ENCODE measurements around the gene PLET1.

The PLET1 gene

GRCh38 chr11:112260490-112260889 is at the start of gene PLET1:
PLET1 (minus strand) TSS chr11:112260860; CDS start chr11:112260589, 271 bp downstream.
- DNase-seq (ENCODE audit: low read depth in 2 of 2) = no peak

- no peak for DNase-seq (ENCODE audit: low read depth in 2 of 2)
These were observed 49.8 kb upstream of the PLET1 start for GRCh38 chr11:112310419-112310818.

- no peak for DNase-seq (ENCODE audit: low read depth in 2 of 2)
These were observed 48.0 kb upstream of the PLET1 start for GRCh38 chr11:112308651-112309050.

- DNase-seq (ENCODE audit: low read depth in 2 of 2) = no peak
These were observed 47.0 kb upstream of the PLET1 start for GRCh38 chr11:112307616-112308015.

GRCh38 chr11:112306230-112306629 is 45.6 kb upstream of the PLET1 start:
- no peak for DNase-seq (ENCODE audit: low read depth in 2 of 2)

- DNase-seq (ENCODE audit: low read depth in 2 of 2) = no peak
These were observed 44.3 kb upstream of the PLET1 start for GRCh38 chr11:112304914-112305313.

- no peak for DNase-seq (ENCODE audit: low read depth in 2 of 2)
These were observed 43.0 kb upstream of the PLET1 start for GRCh38 chr11:112303616-112304015.

GRCh38 chr11:112302226-112302868 is 41.7 kb upstream of the PLET1 start:
- no peak for DNase-seq (ENCODE audit: low read depth in 2 of 2)

GRCh38 chr11:112300094-112300786 is 39.6 kb upstream of the PLET1 start:
- DNase-seq (ENCODE audit: low read depth in 2 of 2) = no peak

- no peak for DNase-seq (ENCODE audit: low read depth in 2 of 2)
These were observed 37.9 kb upstream of the PLET1 start for GRCh38 chr11:112298535-112298934.

GRCh38 chr11:112297248-112297866 is 36.7 kb upstream of the PLET1 start:
- peak in 1 of 2 donors; percentile 12 for DNase-seq (ENCODE audit: low read depth in 2 of 2)

- no peak for DNase-seq (ENCODE audit: low read depth in 2 of 2)
These were observed 35.4 kb upstream of the PLET1 start for GRCh38 chr11:112296044-112296443.

GRCh38 chr11:112294688-112295340 is 34.2 kb upstream of the PLET1 start:
- no peak for DNase-seq (ENCODE audit: low read depth in 2 of 2)

GRCh38 chr11:112293614-112294013 is 33.0 kb upstream of the PLET1 start:
- no peak for DNase-seq (ENCODE audit: low read depth in 2 of 2)

GRCh38 chr11:112292785-112293407 is 32.2 kb upstream of the PLET1 start:
- no peak for DNase-seq (ENCODE audit: low read depth in 2 of 2)

- no peak for DNase-seq (ENCODE audit: low read depth in 2 of 2)
These were observed 31.5 kb upstream of the PLET1 start for GRCh38 chr11:112292188-112292587.

- no peak for DNase-seq (ENCODE audit: low read depth in 2 of 2)
These were observed 30.5 kb upstream of the PLET1 start for GRCh38 chr11:112291191-112291590.

- DNase-seq (ENCODE audit: low read depth in 2 of 2) = no peak
These were observed 29.8 kb upstream of the PLET1 start for GRCh38 chr11:112290493-112290850.

- peak; percentile 77 to 80 for DNase-seq (ENCODE audit: low read depth in 2 of 2)
These were observed 29.2 kb upstream of the PLET1 start for GRCh38 chr11:112289588-112290492.

- DNase-seq (ENCODE audit: low read depth in 2 of 2) = no peak
These were observed 27.4 kb upstream of the PLET1 start for GRCh38 chr11:112288021-112288420.

GRCh38 chr11:112285841-112286311 is 25.2 kb upstream of the PLET1 start:
- DNase-seq (ENCODE audit: low read depth in 2 of 2) = no peak
